GM21737 (cell line): ENCODE measurements around the gene TBCA.

ENCODE experiments used
- ATAC-seq: cut with Tn5 transposase; IDR thresholded peaks from one replicate; pipeline ENCODE4 v1.9.1; 2021; ENCODE audit warnings: mild to moderate bottlenecking, moderate library complexity; ENCODE audit not compliant: unreplicated experiment

TBCA gene

DNA sequence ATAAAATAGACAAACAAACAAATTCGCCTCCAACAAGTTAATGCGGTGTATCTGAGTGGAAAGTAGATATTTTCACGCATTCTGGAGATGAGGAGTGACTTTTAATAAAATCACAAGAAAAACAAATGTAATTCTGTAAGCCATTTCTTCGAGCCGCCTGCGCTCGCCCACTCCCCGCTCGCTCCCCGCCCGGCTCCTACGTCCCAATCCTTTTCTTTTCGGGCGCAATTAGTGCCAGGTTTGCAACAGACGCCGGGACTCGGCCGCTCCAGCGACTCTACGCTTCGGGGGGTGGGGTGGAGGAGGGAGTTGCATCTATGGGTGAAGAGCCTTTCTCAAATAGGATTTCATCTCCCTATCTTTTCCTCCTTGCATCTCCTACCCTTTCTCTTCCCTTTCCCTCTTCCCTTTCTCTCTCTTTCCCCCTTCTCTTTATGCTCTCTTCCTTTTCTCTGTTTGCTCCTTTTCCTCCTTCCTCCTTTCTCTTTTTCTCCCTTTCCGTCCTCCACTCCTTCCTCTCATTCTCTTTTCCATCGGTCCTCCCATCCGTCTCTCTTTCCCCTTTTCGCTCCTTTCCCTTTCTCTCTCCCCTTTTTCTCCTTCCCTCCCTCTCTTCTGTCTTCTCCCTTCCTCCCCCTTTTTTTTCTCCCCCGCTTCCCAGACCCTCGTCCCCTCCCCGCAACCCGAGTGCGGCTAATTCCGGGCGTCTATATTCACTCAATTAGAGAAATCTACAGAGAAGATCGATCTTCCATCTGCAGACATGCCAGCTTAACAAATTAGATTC lies 131.6 kb downstream of the TBCA start:
- no peak for ATAC-seq

DNA sequence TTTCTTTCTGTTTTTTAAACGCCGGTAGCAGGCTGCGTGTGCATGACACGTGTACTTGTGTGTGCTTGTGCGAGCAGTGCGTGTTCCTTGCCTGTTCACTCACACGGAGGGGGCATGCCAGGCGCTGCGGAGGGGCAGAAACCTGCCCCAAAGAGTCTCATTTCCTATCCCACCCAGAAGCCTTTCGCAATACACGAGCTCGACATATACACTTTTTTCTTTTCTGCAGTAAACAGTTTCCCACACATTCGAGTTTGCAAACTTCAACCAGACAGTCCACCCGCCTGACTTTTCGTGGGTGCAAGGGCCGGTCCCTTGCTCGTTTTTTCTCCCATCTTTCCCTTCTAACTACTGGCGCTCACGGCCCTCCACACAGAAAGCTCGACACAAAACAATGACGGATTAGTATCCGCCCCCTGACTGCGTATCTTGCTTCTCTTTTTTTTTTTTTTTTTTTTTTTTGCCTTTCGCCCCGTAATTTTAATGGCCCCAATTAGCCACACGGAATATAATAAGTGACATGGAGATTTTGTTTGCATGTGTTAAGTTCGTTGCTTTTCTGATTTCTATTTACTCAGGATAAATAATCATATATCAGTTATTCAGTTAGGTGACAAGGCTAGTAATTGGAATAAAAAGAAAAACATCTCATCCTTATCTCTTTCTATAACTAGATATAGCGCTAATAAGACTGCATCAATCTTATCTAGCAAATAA lies 132.3 kb downstream of the TBCA start:
- no peak for ATAC-seq

DNA sequence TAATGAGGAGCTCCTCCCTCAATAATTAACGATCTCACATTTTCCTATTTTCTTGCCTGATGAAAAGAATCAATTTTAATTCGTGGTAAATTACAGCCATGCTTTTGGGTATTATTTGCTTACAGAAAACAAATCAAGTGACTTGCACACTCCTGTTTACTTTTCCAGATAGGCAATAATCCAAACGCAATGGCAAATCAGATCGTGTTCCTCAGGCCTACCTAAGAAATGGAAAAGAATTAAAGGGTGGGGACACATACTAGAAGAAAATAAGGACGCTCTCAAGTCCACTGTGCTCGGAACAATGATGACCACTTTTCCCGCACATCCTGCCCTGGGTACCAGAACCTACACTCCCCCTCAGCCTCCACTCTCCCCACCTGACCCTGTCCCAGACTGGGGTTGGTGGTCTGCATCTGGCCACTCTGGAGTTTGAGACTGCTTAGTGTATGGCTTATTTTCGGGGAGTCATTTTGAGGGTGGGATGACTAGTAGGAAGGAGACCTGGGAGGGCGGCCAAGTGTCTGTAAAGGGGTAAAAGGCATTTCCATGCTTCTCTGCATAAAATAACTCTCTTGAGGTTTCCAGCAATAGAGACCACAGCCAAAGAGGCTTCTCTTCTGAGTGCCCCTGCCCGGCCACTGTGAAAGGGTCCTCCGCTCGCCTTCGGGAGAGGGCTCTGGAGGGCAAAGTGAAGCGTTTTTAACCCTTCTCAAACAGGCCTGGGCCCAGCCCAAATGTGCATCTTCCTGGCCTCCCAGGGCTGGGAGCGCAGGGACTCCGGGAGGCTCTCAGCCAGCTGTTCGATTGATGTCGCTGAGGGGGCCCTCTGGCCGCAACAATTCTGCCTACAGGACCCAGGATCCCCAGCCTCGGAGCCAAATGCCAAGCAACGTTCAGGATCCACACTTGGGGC lies 133.1 kb downstream of the TBCA start:
- no peak for ATAC-seq

DNA sequence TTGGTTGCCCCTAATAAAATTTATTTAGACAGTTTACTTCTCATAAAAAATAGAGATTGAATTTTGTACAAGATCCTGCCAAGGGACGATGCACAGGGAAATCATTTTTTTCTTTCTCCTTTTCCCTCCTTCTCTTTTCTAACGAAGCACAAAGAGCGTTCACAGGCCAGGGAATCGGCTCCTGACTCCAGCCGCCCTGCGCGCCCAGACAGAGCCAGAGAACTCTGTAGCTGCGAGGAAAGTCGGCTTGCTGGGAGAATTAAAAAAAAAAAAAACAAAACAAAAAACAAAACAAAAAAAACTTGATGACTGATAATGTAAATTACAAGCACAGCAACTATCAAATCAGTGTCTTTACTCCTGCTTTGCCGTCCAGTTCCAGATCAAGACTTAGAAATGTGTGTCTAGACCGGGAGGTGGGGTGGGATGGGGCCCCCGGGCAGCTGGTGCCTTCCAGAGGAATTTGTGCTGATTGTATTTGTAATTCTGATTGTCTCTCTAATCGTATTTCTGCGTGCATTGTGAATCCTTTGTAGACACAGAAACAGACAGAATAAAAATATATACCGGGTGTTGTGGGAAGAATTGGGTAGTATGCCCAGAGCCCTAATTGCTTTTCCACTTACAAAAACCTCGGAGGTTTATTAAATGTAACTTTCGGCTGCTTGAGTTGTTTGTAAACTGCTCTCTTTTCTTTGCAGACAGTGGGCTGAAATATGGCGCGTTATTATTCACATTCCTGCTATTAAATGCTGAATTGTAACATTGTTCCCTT lies 134.0 kb downstream of the TBCA start:
- ATAC-seq: no peak

DNA sequence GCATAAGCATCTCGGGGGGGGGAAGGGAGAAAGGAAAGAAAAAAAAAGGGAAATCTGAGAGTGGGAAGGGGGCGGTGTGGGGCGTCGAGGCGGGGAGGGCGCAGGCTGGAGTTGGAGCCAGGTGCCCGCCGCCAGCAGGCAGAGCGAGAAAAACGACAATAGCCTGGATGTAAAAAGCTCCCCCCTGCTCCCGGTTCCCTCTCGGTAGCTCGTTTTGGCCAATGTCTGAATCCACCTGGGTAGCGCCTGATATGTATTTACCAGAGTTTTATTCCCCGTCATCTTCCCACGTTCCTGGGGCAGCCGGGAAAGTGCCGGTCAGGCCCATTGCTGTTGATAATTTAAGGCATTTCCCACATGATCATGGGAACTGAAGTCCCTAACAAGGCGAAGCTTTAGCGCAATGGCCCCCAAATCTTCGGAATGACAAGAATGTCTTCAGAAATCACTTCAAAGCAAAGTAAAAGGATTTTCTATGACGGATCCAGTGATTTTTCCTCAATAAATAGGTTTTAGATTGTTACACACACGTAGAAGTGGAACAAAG lies 134.7 kb downstream of the TBCA start:
- no peak for ATAC-seq
